ENCODE measurements around the gene IKZF3.

The IKZF3 gene

DNA sequence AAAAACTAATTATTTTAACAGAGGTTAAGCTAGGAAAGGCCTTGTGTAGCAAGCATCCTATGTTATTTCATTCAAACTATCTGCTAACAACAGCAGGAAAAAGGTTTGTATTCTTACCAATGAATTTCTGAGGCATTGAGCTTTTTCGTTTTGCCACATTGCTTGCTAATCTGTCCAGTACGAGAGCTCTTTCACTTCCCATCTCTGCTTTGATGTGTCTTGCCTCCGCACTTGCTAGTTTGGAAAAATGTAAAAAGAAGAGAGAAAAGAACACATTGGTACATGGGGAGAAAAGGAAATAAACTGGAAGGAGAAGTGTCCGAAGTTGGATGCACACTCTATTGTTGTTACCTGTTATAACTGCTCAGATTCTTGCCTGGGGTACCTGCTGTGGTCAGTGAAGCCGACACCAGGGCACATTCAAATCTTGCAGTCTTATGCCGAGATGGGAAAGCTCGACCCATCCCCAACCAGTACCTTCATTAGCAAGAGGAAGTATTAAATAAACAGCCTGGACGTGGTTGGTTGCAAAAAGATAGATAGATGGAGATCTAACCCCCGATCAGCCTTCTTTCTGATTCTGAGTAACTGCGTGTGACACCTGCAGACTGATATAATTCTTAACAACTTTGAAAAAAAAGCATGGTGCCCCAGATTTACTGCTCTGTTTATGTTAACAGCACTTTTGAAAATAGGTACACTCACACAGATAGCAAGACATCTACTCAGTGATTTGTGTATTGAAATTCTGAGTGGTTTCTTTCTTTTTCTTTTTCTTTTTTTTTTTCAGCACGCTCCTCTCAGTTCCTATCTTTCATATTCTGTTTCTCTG lies 86.4 kb downstream of the IKZF3 start:
- DNase-seq: peak in 1 of 2 experiments; percentile 38

- DNase-seq: peak in 1 of 2 experiments; percentile 23
Measured at GRCh38 chr17:39776252-39776651, 87.9 kb downstream of the IKZF3 start.

GRCh38 chr17:39775031-39775430 lies 89.1 kb downstream of the IKZF3 start:
- DNase-seq: peak in 1 of 2 experiments; percentile 11

DNA sequence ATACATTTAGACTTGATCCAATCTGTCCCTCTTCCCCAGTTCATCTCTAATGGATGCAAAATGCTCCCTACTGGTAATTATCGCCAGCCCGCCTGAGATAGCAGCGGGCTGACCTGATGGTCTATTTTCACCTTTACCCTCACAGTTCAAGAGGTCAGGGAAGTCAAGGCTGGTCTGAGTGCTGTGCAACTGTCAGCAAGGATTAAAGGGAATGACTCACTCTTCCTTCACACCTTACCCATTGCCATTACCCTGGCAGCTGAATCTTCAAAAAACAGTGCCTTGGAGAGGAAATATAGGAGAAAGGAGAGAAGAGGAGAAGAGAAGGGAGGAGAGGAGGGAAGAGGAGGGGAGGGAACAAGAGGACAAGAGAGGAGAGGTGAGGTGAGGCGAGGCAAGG lies 90.1 kb downstream of the IKZF3 start:
- DNase-seq: peak in 1 of 2 experiments; percentile 41

GRCh38 chr17:39772987-39773934 lies 90.9 kb downstream of the IKZF3 start:
- peak in 1 of 2 experiments; percentile 26 for DNase-seq

GRCh38 chr17:39772415-39772814 lies 91.7 kb downstream of the IKZF3 start:
- peak in 1 of 2 experiments; percentile 33 for DNase-seq

DNA sequence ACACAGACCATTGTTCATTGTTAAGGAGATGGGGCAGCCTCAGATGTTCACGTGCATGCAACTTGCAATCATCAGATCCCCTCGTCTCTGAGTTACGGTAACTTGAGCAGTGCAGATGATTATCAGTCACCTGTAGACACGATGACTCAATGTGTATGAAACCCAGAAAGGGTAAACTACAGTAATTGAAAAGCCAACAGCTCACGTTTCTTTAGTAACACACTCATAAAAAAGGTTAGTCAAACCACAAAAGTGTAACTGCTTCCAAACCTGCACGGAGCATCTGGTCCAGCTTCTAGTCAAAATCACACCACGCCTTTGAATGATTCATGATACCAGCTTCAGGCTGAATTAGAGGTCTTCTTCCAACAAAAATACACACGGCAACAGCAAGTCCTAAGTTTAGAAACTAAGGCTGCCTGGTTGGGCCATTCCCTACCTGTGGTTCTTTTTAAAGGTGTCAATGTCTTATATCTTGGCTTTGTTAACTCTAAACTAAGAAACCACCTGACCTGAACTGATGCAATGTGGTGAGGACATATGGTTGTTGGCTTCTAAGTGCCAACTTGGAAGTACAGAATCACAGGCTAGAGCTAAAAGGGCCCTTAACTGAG lies 94.0 kb downstream of the IKZF3 start:
- DNase-seq: peak; percentile 63 to 66

DNA sequence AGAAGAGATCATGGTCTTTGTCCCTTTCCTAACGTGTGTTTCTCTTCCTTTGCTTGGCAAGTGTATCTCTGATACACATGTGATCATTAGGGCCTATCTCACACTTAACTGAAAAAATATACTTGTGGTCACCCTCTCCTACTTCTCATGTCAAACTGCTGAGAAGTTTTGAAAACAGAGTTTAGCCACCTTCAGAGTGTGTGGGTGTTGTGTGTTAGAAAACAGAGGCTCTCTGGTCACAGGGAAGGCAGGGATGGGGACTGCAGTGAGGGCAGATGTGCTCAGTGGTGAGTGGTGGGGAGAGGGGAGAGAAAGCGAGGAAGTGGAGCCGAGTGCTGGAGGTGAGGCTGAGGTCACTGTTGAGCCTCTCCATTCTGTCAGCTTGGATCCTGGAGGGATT lies 97.0 kb downstream of the IKZF3 start:
- DNase-seq: peak; percentile 46 to 51

DNA sequence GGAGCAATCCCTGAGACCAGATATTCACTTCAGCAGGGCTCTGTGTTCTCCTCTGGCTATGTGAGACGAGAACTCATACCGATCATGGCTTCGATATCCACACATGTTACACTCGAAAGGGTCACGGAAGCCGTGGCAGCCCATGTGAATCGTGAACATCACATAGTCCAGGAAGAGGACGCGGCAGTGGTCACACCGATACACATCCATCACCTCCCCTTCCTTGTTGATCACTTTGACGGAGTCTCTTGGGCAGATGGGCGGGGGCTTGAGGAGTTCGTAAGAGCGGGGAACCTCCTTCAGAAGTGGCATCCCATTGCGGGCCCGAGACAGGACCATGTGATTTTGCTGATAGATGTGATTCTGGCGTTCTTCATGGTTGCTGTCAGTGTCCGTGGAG lies 98.3 kb downstream of the IKZF3 start:
- DNase-seq: peak; percentile 15 to 17

GRCh38 chr17:39765175-39765574 lies 98.9 kb downstream of the IKZF3 start:
- peak in 1 of 2 experiments; percentile 9 for DNase-seq

GRCh38 chr17:39764171-39764570 lies 99.9 kb downstream of the IKZF3 start:
- DNase-seq: peak; percentile 15 to 16

DNA sequence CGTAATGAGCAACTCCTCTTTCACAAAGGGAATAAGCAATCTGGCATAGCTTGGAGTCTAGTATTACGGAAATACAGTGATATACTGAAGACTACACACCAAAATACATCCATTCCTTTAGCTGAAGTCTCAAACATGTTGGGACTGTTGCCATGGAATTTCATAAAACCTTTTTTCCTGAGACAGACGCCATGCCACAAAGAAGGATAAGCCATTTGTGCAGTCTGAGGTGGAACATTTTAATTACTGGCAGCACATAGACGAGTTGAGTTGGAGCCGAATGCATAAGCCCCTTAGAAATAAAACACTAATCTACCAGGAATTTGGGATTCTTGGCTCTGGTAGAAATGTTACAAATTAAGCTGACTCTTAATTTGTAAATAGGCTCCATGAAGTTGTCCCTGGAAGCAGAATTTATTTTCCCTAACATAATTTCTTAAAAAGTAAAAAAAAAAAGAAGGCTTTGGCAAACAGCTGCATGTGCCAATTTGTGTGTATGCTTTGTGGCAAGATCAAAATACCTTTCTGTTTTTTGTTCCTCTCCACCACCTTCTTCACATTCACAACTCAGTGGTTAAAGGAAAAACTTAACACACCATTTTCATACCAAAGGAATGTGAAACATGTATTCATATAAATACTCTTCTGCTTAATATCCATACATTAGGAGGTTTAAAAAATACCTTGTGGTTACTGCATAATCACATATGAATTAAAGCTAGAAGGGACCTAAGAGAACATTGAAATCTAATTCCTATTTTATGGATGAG lies 100.9 kb downstream of the IKZF3 start:
- DNase-seq: peak in 1 of 2 experiments; percentile 14

DNA sequence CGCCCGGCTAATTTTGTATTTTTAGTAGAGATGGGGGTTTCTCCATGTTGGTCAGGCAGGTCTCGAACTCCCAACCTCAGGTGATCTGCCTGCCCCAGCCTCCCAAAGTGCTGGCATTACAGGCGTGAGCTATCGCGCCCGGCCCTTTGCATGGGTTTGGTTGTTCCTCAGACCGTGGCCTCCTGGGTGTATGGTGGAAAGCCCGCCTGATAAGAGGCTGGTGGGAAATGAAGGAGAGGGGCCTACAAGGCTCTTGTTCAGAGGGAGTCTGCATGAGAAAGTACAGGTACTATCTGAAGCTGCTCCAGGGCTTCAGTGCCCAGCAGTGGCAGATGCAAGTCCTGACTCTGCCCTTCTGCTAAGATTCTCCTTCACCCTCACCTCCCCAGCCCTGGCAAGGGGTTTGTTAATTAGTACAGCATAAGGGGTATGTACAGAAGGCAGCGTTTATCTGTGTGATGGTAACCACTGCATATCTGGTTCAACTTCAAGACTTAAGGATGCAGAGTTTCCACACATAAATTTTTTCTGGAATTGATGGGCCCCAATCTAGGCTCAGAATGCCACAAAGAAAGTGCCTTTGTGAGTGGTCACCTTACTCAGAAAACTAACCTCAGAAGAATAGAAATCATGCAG lies 102.1 kb downstream of the IKZF3 start:
- DNase-seq: peak; percentile 46 to 55

DNA sequence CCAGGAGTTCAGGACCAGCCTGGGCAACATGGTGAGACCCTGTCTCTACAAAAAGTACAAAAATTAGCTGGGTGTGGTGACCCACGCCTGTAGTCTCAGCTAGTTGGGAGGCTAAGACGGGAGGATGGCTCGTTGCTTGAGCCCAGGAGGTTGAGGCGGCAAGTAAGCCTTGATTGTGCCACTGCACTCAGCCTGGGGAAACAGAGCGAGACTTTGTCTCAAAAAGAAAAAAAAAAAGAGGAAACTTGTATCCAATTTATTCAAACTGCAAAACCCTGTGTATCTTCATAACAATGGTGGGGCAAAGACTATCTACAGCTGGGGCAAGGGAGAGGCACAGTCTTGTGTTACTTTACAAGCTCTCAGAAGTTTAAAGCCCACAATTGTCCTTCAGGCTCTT lies 104.9 kb downstream of the IKZF3 start:
- peak in 1 of 2 experiments; percentile 19 for DNase-seq

DNA sequence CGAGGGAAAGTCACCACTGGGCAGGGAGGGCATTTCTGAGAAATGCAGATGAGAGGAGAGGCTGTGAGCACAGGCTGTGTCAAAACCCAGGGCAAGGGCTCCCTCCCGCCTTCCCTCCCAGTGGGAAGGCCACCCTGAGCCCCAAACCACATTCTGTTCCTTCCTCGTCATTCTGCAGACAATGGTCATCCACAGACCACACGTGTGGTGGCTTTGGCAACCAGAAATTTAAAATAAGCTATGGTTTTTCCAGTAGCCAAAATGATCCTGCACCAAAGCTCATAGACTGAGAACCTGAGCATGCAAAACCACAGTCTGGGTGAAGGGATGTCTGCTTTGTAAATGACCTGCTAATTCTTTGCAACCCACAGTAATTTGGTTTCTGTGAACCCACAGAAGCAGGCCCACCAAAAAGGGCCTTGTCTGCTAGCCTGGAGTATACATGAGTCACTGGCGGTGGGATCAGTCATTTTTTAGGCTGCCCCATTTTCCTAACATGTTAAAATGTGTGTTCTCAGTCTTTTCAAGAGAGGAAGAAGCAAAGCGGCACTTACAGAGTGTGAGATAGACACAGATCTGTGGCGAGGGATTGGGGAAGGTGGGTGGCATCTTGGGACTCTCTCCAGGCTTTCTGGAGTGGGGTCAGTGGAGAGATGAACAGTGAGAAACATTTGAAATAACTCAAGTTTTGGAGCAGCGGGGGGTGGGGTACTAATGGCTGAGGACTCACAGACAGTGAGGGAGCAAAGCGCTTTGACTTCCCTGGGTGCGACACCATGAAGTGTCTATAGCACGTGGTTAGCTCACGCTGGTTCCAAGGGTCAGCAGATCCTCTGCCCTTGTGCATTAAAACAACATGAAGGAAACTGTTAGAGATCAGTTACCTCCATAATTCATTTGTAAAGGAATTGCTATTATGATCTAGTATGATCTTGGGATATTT lies 105.9 kb downstream of the IKZF3 start:
- peak; percentile 82 for DNase-seq

DNA sequence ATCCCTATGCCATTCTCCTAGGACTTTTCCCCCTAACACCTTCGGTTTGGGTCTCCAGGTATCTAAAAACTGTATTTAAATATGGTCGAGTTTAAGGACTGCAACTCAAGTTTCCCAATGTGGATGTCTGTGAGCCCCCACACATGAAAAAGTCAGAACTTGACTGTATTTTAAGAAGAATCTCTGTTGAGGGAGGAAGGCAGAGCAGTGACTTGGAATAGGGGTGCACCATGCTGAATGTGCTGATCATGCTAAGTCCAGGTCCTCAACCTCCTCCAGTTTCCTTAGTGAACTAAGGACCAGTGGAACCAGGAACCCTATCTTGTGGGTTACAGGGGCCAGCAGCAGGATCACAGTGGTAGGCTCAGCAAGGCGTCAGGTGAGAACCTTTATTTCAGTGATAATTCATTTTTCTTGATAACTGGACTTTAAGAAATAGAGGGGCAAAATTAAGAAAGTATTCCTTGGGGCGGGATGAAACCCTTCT lies 106.9 kb downstream of the IKZF3 start:
- DNase-seq: peak in 1 of 2 experiments; percentile 31

- DNase-seq: peak in 1 of 2 experiments; percentile 42
Measured at GRCh38 chr17:39756380-39757079, 107.6 kb downstream of the IKZF3 start.

GRCh38 chr17:39755554-39756379 lies 108.3 kb downstream of the IKZF3 start:
- DNase-seq: peak; percentile 69 to 72

All from activated T-cell treated with anti-CD3 and anti-CD28 coated beads, Interleukin-2, amount 50 U/mL, for 48 hours (primary cell).